Measurements from ENCODE around the gene SPHK2. TPM values are rescaled to one million over a fixed set of nuclear protein-coding genes. Genes with fewer than 3 reads are reported as not detected.
"Not testable (repeated sequence)": the region's sequence is repeated elsewhere in the genome, so short reads cannot be mapped to it uniquely, and the experiment has no call there.

SPHK2 gene
- total RNA-seq, 1 experiment from 2014 or later: 8.6 TPM

- Histone ChIP-seq H3K9me3 (no peaks in the 10 kb centered on the region), H3K36me3 (peaks cover 36% of the 10 kb centered on the region), H3K27me3 (no peaks in the 10 kb centered on the region), H3K4me3 (no peak overlapping the region)
- DNase-seq: no peak
Observed at GRCh38 chr19:48630296-48631063, 11.2 kb downstream of the SPHK2 start.

DNA sequence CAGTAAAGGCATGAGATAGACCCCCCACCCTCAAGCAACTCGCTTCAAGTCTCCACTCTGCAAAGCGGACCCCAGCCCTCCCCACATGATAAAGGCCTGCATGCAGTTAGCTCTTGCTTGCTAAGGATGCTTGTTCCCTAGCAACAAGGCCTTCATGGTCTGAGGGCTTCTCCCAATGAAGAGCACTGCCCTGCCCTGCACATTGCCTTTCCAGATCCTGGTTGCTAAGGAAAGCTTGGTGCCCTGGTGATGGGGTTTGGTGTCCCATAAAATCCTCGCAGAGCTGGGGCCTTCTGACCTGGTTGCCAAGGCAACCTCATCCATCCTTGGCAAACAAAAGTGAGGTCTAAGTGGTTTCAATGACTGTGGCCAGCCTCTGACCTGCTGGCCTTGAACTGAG, 11.9 kb downstream of the SPHK2 start:
- H3K27me3 ChIP-seq: no peaks in the 10 kb centered on the region
- H3K4me3 ChIP-seq: no peak overlapping the region
- no peaks in the 10 kb centered on the region for H3K9me3 ChIP-seq
- DNase-seq: no peak
- H3K36me3 ChIP-seq: peaks cover 31% of the 10 kb centered on the region

DNA sequence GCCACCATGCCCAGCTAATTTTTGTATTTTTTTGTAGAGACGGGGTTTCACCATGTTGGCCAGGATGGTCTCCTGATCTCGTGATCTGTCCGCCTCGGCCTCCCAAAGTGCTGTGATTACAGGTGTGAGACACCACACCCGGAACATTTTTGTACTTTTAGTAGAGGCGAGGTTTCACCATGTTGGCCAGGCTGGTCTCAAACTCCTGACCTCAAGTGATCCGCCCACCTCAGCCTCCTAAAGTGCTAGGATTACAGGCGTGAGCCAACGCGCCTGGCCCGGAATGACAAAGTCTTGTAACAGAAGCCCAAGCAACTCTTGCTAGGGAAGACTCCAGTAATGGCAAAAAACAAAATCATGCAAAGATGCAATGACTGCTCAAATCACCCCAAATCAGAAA, 13.0 kb downstream of the SPHK2 start:
- not testable (repeated sequence) for DNase-seq, H3K4me3 ChIP-seq, H3K27me3 ChIP-seq, H3K9me3 ChIP-seq
- H3K36me3 ChIP-seq: peaks cover 25% of the 10 kb centered on the region

DNA sequence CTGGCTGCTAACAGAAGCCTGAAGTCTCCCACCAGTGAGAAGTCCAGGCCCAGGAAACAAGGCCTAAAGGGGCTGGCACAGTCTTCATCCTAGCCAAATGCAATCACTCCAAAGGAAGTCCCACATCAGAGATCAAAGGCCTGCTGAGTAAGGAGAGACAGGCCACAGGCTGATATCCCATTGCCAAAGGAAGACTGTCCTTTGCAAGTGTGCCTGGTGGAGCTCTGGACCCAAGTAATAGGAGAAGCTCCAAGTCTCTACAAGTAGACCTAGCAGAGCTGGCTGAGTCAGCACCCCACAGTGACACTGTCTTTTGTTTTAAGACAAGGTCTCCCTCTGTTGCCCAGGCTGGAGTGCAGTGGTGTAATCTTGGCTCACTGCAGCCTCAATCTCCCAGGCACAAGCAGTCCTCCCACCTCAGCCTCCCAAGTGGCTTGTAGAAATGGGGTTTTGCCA, 13.4 kb downstream of the SPHK2 start:
- no peak overlapping the region for H3K4me3 ChIP-seq
- no peaks in the 10 kb centered on the region for H3K27me3 ChIP-seq
- peak; percentile 65 for DNase-seq
- H3K36me3 ChIP-seq: peaks cover 24% of the 10 kb centered on the region
- no peaks in the 10 kb centered on the region for H3K9me3 ChIP-seq

- peak; percentile 56 for DNase-seq
- peaks cover 24% of the 10 kb centered on the region for H3K36me3 ChIP-seq
- H3K9me3 ChIP-seq: no peaks in the 10 kb centered on the region
- H3K27me3 ChIP-seq: no peaks in the 10 kb centered on the region
- H3K4me3 ChIP-seq: no peak overlapping the region
Observed at GRCh38 chr19:48633148-48634035, 14.1 kb downstream of the SPHK2 start.

- DNase-seq: no peak
- no peaks in the 10 kb centered on the region for H3K27me3 ChIP-seq
- H3K9me3 ChIP-seq: no peaks in the 10 kb centered on the region
- H3K4me3 ChIP-seq: peak overlapping the region; percentile 23
- H3K36me3 ChIP-seq: peaks cover 24% of the 10 kb centered on the region
Observed at GRCh38 chr19:48634036-48634342, 14.7 kb downstream of the SPHK2 start.

- Histone ChIP-seq H3K27me3 (peaks cover under 1% of the 10 kb centered on the region; the same call in 1 of the 2 replicates), H3K9me3 (no peaks in the 10 kb centered on the region), H3K36me3 (peaks cover 19% of the 10 kb centered on the region), H3K4me3 (peak overlapping the region; percentile 35)
- DNase-seq: peak; percentile 98
Observed at GRCh38 chr19:48634424-48635262, 15.3 kb downstream of the SPHK2 start.

- H3K4me3 ChIP-seq: peak overlapping the region; percentile 63
- H3K9me3 ChIP-seq: no peaks in the 10 kb centered on the region
- DNase-seq: peak; percentile 56
- H3K36me3 ChIP-seq: peaks cover 12% of the 10 kb centered on the region
- peaks cover 5% of the 10 kb centered on the region; the same call in 1 of the 2 replicates for H3K27me3 ChIP-seq
Observed at GRCh38 chr19:48635263-48635965, 16.1 kb downstream of the SPHK2 start.

- Histone ChIP-seq H3K9me3 (no peaks in the 10 kb centered on the region), H3K4me3 (peak overlapping the region; percentile 63), H3K36me3 (peaks cover 5% of the 10 kb centered on the region), H3K27me3 (peaks cover 5% of the 10 kb centered on the region; the same call in 1 of the 2 replicates)
- no peak for DNase-seq
Observed at GRCh38 chr19:48635966-48636858, 16.9 kb downstream of the SPHK2 start.

- H3K36me3 ChIP-seq: peaks cover 3% of the 10 kb centered on the region; the same call in 1 of the 2 replicates
- peak; percentile 58 for DNase-seq
- peak within 1 kb of the TSS; percentile 63 for H3K4me3 ChIP-seq
- H3K9me3 ChIP-seq: no peaks in the 10 kb centered on the region
- H3K27me3 ChIP-seq: peaks cover 5% of the 10 kb centered on the region; the same call in 1 of the 2 replicates
Observed at GRCh38 chr19:48636859-48637448, 17.6 kb downstream of the SPHK2 start, which contains the start of gene DBP. TSS of gene DBP (minus strand) at chr19:48637379. CDS start at chr19:48636994, 385 bp downstream.

GRCh38 chr19:48637449-48637947, 18.2 kb downstream of the SPHK2 start:
- peaks cover 5% of the 10 kb centered on the region; the same call in 1 of the 2 replicates for H3K27me3 ChIP-seq
- peaks cover 3% of the 10 kb centered on the region; the same call in 1 of the 2 replicates for H3K36me3 ChIP-seq
- H3K9me3 ChIP-seq: no peaks in the 10 kb centered on the region
- H3K4me3 ChIP-seq: peak overlapping the region; percentile 63
- DNase-seq: peak; percentile 100

GRCh38 chr19:48637948-48638830, 18.9 kb downstream of the SPHK2 start:
- peaks cover 5% of the 10 kb centered on the region; the same call in 1 of the 2 replicates for H3K27me3 ChIP-seq
- no peaks in the 10 kb centered on the region for H3K9me3 ChIP-seq
- H3K36me3 ChIP-seq: peaks cover 3% of the 10 kb centered on the region; the same call in 1 of the 2 replicates
- DNase-seq: peak; percentile 90
- peak overlapping the region; percentile 63 for H3K4me3 ChIP-seq

DNA sequence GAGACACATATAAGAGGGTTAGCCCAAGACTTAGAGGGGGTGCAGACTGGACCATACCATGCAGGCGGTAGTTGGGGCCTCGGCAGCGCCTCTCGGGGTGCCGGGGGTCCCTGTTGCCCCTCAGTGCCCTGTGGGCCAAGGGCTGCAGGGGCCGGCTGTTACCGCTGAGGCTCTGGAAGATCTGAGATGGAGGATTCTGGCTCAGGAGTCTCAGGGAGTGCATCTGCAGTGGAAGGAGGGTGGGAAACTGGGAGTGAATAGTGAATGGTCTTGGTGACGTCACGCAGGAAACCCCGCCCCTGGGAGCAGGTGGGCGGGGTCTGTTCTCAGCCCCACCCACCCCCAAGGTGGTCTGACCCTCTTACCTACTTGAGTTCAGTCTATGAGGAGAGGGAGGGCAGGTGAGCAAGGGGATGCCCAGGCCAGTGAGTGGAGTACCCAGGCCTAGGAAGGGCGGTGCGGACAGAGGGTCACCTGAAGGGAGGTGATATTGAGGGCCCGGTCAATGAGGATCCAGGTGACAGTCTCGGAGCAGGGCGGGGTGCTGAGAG, 19.6 kb downstream of the SPHK2 start:
- no peak for DNase-seq
- Histone ChIP-seq H3K27me3 (peaks cover 5% of the 10 kb centered on the region; the same call in 1 of the 2 replicates), H3K36me3 (peaks cover 3% of the 10 kb centered on the region; the same call in 1 of the 2 replicates), H3K4me3 (no peak overlapping the region), H3K9me3 (no peaks in the 10 kb centered on the region)
